Keratinocyte (primary cell): ENCODE data around the gene ADARB2. TPM values are rescaled to one million over a fixed set of nuclear protein-coding genes. Genes with fewer than 3 reads are reported as not detected.

Experiments used
- DNase-seq: peaks from one replicate; pipeline ENCODE4 v3.0.0-alpha.2; 2011; ENCODE audit warnings: low read depth, missing footprints, low spot score
- FAIRE-seq: peaks from 2 replicates; lab custom pipeline; 2011; peaks lifted over from hg19 to GRCh38; lab: Jason Lieb, UNC
- H2AFZ ChIP-seq: 2 replicates; pipeline ENCODE4 v1.6.0; 2012; ENCODE audit warnings: low read length, control low read depth, inconsistent platforms; ENCODE audit not compliant: control insufficient read depth
- H3K27ac ChIP-seq: 2 replicates; pipeline ENCODE4 v1.5.1; 2011; ENCODE audit warnings: low read length; ENCODE audit not compliant: control insufficient read depth, insufficient read depth
- H3K27me3 ChIP-seq: 3 replicates; pipeline ENCODE4 v1.6.0; 2011; ENCODE audit warnings: low read length; ENCODE audit not compliant: control insufficient read depth, insufficient read depth; ENCODE audit errors: extremely low read depth
- H3K36me3 ChIP-seq, 2 experiments: 2 replicates in 1 of 2; 3 replicates in 1 of 2; pipeline ENCODE4 v1.5.1; 2011; ENCODE audit warnings: low read length in 2 of 2, mild to moderate bottlenecking in 1 of 2; ENCODE audit not compliant: control insufficient read depth in 2 of 2, insufficient read depth in 2 of 2; ENCODE audit errors: extremely low read depth in 1 of 2
- H3K4me1 ChIP-seq: 3 replicates; pipeline ENCODE4 v1.5.1; 2011; ENCODE audit warnings: low read length; ENCODE audit not compliant: control insufficient read depth, insufficient read depth; ENCODE audit errors: extremely low read depth
- H3K4me2 ChIP-seq: 3 replicates; pipeline ENCODE4 v1.6.0; 2011; ENCODE audit warnings: low read depth, low read length; ENCODE audit not compliant: control insufficient read depth, insufficient read depth; ENCODE audit errors: extremely low read depth
- H3K4me3 ChIP-seq, 3 experiments: fragments of 200-600 bp in 1 of 3; sonication (generic) in 1 of 3; 2 replicates in 2 of 3; 3 replicates in 1 of 3; pipeline ENCODE4 v1.5.1; 2011 to 2016; ENCODE audit warnings: low read length in 3 of 3, mild to moderate bottlenecking in 3 of 3, control low read depth in 2 of 3, inconsistent platforms in 1 of 3, low read depth in 1 of 3, mixed read lengths in 1 of 3, mixed run types in 1 of 3, moderate library complexity in 1 of 3; ENCODE audit not compliant: control insufficient read depth in 2 of 3, insufficient read depth in 2 of 3; ENCODE audit errors: extremely low read depth in 1 of 3
- H3K79me2 ChIP-seq: 2 replicates; pipeline ENCODE4 v1.6.0; 2012; ENCODE audit warnings: low read length; ENCODE audit not compliant: control insufficient read depth, insufficient read depth
- H3K9ac ChIP-seq: 3 replicates; pipeline ENCODE4 v1.6.0; 2011; ENCODE audit warnings: low read length; ENCODE audit not compliant: control insufficient read depth, insufficient read depth; ENCODE audit errors: extremely low read depth
- H3K9me1 ChIP-seq: 3 replicates; pipeline ENCODE4 v1.6.0; 2011; ENCODE audit warnings: low read length; ENCODE audit not compliant: control insufficient read depth, insufficient read depth; ENCODE audit errors: extremely low read depth
- H3K9me3 ChIP-seq: 2 replicates; pipeline ENCODE4 v1.5.1; 2012; ENCODE audit warnings: low read depth, low read length; ENCODE audit not compliant: control insufficient read depth
- H4K20me1 ChIP-seq: 3 replicates; pipeline ENCODE4 v1.6.0; 2011; ENCODE audit warnings: low read length; ENCODE audit not compliant: control insufficient read depth, insufficient read depth; ENCODE audit errors: extremely low read depth
- EZH2 ChIP-seq: IDR thresholded peaks from one replicate; pipeline ENCODE4 v1.6.1; 2012; ENCODE audit warnings: inconsistent platforms, mild to moderate bottlenecking, low read length, moderate library complexity
- dilution Hi-C: fragments of 300-500 bp; cut with MboI; formaldehyde crosslinking; loops from one replicate; pipeline ENCODE4 v1.7.0; 2020; ENCODE audit warnings: low sequenced_read_pairs; ENCODE audit not compliant: extremely low pct_ligation_motif_present
- polyA plus RNA-seq, 5 experiments: library from polyadenylated mRNA; depleted of rRNA in 3 of 5; stranded (reverse) in 3 of 5; stranded (forward) in 1 of 5; unstranded in 1 of 5; fragments of >200 nt; gene quantifications; 1 replicate in 1 of 5; 2 replicates in 3 of 5; 3 replicates in 1 of 5; pipeline versions ENCODE4 v1.2.1 to v1.2.3, GENCODE V29; 2011 to 2012; ENCODE audit warnings: missing spikeins in 2 of 5, low read depth in 1 of 5, low replicate concordance in 1 of 5
- TF ChIP-seq, protein P1 (sequence below), 3 experiments: IDR thresholded peaks in 1 of 3; conservative IDR thresholded peaks in 1 of 3; optimal IDR thresholded peaks in 1 of 3; 2 replicates in 2 of 3; 3 replicates in 1 of 3; pipeline versions ENCODE3 to v1.5.1; 2011; ENCODE audit warnings: low read length in 3 of 3, mild to moderate bottlenecking in 3 of 3, moderate library complexity in 2 of 3, control low read depth in 1 of 3, inconsistent platforms in 1 of 3; ENCODE audit not compliant: insufficient read depth in 2 of 3; ENCODE audit errors: extremely low read depth in 1 of 3

The ADARB2 gene
- polyA plus RNA-seq, 1 donor (not counting 4 experiments of a cell fraction or from before 2014, with no cell fraction given): not detected

DNA sequence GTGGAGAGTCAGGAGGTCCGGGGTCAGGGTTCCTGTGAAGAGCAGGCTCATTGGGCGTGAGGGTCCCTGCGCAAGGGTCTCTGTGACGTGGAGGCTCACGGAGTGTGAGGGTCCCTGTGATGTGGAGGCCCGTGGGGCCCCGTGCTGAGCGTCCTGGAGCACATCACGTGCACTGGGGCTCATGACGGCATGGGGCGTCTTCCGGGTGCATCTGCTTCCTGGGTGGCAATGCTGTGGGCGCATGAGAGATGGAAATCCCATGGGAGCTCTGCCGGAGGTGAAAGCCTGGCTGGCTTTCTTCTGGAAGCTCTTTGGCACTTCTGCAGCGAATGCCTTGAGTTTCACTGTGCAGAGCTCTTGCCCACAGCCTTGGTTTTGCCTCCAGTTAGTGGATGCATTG, 609.7 kb downstream of the ADARB2 start:
- H3K27me3 ChIP-seq: no peaks in the 10 kb centered on the region
- no peak overlapping the region for H2AFZ ChIP-seq
- dilution Hi-C loops: no loop called here
- H3K9me3 ChIP-seq: no peaks in the 10 kb centered on the region
- H3K9me1 ChIP-seq: no peaks in the 10 kb centered on the region
- no peak overlapping the region for H3K4me2 ChIP-seq
- H3K4me1 ChIP-seq: no peaks in the 10 kb centered on the region
- H3K9ac ChIP-seq: no peak overlapping the region
- H3K36me3 ChIP-seq: peaks cover 38 to 40% of the 10 kb centered on the region in 2 experiments
- H4K20me1 ChIP-seq: no peaks in the 10 kb centered on the region
- DNase-seq: no peak
- no peak overlapping the region for H3K4me3 ChIP-seq
- H3K27ac ChIP-seq: no peak overlapping the region
- H3K79me2 ChIP-seq: peaks cover 6% of the 10 kb centered on the region
- FAIRE-seq: no peak
- TF ChIP-seq EZH2: no peak
- TF ChIP-seq, protein P1, sequence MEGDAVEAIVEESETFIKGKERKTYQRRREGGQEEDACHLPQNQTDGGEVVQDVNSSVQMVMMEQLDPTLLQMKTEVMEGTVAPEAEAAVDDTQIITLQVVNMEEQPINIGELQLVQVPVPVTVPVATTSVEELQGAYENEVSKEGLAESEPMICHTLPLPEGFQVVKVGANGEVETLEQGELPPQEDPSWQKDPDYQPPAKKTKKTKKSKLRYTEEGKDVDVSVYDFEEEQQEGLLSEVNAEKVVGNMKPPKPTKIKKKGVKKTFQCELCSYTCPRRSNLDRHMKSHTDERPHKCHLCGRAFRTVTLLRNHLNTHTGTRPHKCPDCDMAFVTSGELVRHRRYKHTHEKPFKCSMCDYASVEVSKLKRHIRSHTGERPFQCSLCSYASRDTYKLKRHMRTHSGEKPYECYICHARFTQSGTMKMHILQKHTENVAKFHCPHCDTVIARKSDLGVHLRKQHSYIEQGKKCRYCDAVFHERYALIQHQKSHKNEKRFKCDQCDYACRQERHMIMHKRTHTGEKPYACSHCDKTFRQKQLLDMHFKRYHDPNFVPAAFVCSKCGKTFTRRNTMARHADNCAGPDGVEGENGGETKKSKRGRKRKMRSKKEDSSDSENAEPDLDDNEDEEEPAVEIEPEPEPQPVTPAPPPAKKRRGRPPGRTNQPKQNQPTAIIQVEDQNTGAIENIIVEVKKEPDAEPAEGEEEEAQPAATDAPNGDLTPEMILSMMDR (optimal IDR thresholded peaks at IDR 0.05 in 1 of 3, IDR thresholded peaks at IDR 0.05 in 1 of 3, conservative IDR thresholded peaks at IDR 0.05 in 1 of 3; ENCODE audit: extremely low read depth in 1 of 3, insufficient read depth in 2 of 3, low read length in 3 of 3): no peak
